ENCODE data around the gene ARHGAP28. TPM values are rescaled to one million over a fixed set of nuclear protein-coding genes. Genes with fewer than 3 reads are reported as not detected.

The ARHGAP28 gene
- polyA plus RNA-seq, 3 donors: not detected

GRCh38 chr18:6950641-6951040 is 221.1 kb downstream of the ARHGAP28 start:
- H3K36me3 ChIP-seq (replicated peaks in 1 of 2; ENCODE audit: control insufficient read depth in 1 of 2, insufficient read depth in 2 of 2, low read length in 2 of 2): no peaks in the 10 kb centered on the region
- Mint-ChIP-seq H3K36me3 (no peaks in the 10 kb centered on the region), H3K9me3 (no peaks in the 10 kb centered on the region), H3K27ac (no peak overlapping the region), H3K27me3 (ENCODE audit: low read depth in 3 of 3) (peaks cover 0 to 6% (median 4%) of the 10 kb centered on the region in 3 donors), H3K4me1 (no peaks in the 10 kb centered on the region), H3K4me3 (no peak overlapping the region)
- no peak overlapping the region for H3K4me3 ChIP-seq (replicated peaks in 1 of 3; ENCODE audit: low read depth in 2 of 3, low read length in 3 of 3)
- H3K79me2 ChIP-seq (ENCODE audit: insufficient read depth, low read length): no peaks in the 10 kb centered on the region
- no peak overlapping the region for H2AFZ ChIP-seq (ENCODE audit: insufficient read depth, low read depth, low read length, poor library complexity, severe bottlenecking)
- H3K9me3 ChIP-seq (replicated peaks in 1 of 2; ENCODE audit: control insufficient read depth in 1 of 2, insufficient read depth in 1 of 2, low read length in 2 of 2): no peaks in the 10 kb centered on the region
- no peak for DNase-seq
- no peak for TF ChIP-seq CTCF (IDR thresholded peaks at IDR 0.05)
- no peaks in the 10 kb centered on the region for H3K27me3 ChIP-seq (ENCODE audit: control insufficient read depth in 2 of 2, insufficient read depth in 2 of 2, low read length in 2 of 2)
- WGBS (ENCODE audit: insufficient coverage): 90% methylated on average over 10 of the region's 14 CpGs
- intact Hi-C loops (cut with micrococcal nuclease): no loop called here
- H3K27ac ChIP-seq (ENCODE audit: low read depth in 1 of 2, low read length in 2 of 2): no peak overlapping the region
- H3K4me2 ChIP-seq (replicated peaks; ENCODE audit: extremely low read depth, low read length, poor library complexity, severe bottlenecking): no peak overlapping the region
- H4K20me1 ChIP-seq (ENCODE audit: insufficient read depth, low read length): no peaks in the 10 kb centered on the region
- H3K9ac ChIP-seq (ENCODE audit: insufficient read depth, low read length, poor library complexity, severe bottlenecking): no peak overlapping the region
- no peaks in the 10 kb centered on the region for H3K4me1 ChIP-seq (ENCODE audit: control insufficient read depth in 1 of 2, insufficient read depth in 2 of 2, low read length in 2 of 2)

GRCh38 chr18:6951336-6952090 is 222.0 kb downstream of the ARHGAP28 start:
- H3K27me3 ChIP-seq (ENCODE audit: control insufficient read depth in 2 of 2, insufficient read depth in 2 of 2, low read length in 2 of 2): no peaks in the 10 kb centered on the region
- H3K27ac Mint-ChIP-seq: no peak overlapping the region
- H3K9me3 Mint-ChIP-seq: no peaks in the 10 kb centered on the region
- WGBS (ENCODE audit: insufficient coverage): 80% methylated on average over 14 of the region's 17 CpGs
- no peaks in the 10 kb centered on the region for H3K4me1 ChIP-seq (ENCODE audit: control insufficient read depth in 1 of 2, insufficient read depth in 2 of 2, low read length in 2 of 2)
- intact Hi-C loops (cut with micrococcal nuclease): no loop called here
- no peak overlapping the region for H2AFZ ChIP-seq (ENCODE audit: insufficient read depth, low read depth, low read length, poor library complexity, severe bottlenecking)
- no peak overlapping the region for H3K4me3 ChIP-seq (replicated peaks in 1 of 3; ENCODE audit: low read depth in 2 of 3, low read length in 3 of 3)
- H4K20me1 ChIP-seq (ENCODE audit: insufficient read depth, low read length): no peaks in the 10 kb centered on the region
- H3K4me2 ChIP-seq (replicated peaks; ENCODE audit: extremely low read depth, low read length, poor library complexity, severe bottlenecking): no peak overlapping the region
- DNase-seq: no peak
- H3K9me3 ChIP-seq (replicated peaks in 1 of 2; ENCODE audit: control insufficient read depth in 1 of 2, insufficient read depth in 1 of 2, low read length in 2 of 2): no peaks in the 10 kb centered on the region
- no peaks in the 10 kb centered on the region for H3K4me1 Mint-ChIP-seq
- H3K27me3 Mint-ChIP-seq (ENCODE audit: low read depth in 3 of 3): peaks cover 0 to 6% (median 4%) of the 10 kb centered on the region in 3 donors
- H3K36me3 ChIP-seq (replicated peaks in 1 of 2; ENCODE audit: control insufficient read depth in 1 of 2, insufficient read depth in 2 of 2, low read length in 2 of 2): no peaks in the 10 kb centered on the region
- no peaks in the 10 kb centered on the region for H3K36me3 Mint-ChIP-seq
- H3K9ac ChIP-seq (ENCODE audit: insufficient read depth, low read length, poor library complexity, severe bottlenecking): no peak overlapping the region
- H3K79me2 ChIP-seq (ENCODE audit: insufficient read depth, low read length): no peaks in the 10 kb centered on the region
- TF ChIP-seq CTCF (IDR thresholded peaks at IDR 0.05): no peak
- no peak overlapping the region for H3K27ac ChIP-seq (ENCODE audit: low read depth in 1 of 2, low read length in 2 of 2)
- no peak overlapping the region for H3K4me3 Mint-ChIP-seq
